Stomach (tissue), 9 donors: Measurements from ENCODE around the gene BCL2L1. TPM values are rescaled to one million over a fixed set of nuclear protein-coding genes. Genes with fewer than 3 reads are reported as not detected.
A peak's percentile ranks its signal among the peaks of the same experiment; 100 is the strongest.

Experiments
- DNase-seq, 2 donors: peaks; one replicate each; pipeline versions ENCODE4 v3.0.0 to v3.0.0-alpha.2; 2013 to 2019
- H3K27ac ChIP-seq, 5 donors: fragments of 200-600 bp in 4 of 5; sonication (generic) in 4 of 5; one replicate each; pipeline ENCODE4 v1.5.1; 2013 to 2019; ENCODE audit warnings: mild to moderate bottlenecking in 1 of 5, moderate library complexity in 1 of 5
- H3K27me3 ChIP-seq, 3 donors: fragments of 200-600 bp; sonication (generic); one replicate each; pipeline ENCODE4 v1.5.1; 2017 to 2019; ENCODE audit warnings: mixed run types in 1 of 3
- H3K36me3 ChIP-seq, 4 donors: fragments of 200-600 bp; sonication (generic); 1 replicate in 3 of 4; 2 replicates in 1 of 4; pipeline ENCODE4 v1.5.1; 2016 to 2019
- H3K4me1 ChIP-seq, 4 donors: fragments of 200-600 bp; sonication (generic); one replicate each; pipeline ENCODE4 v1.5.1; 2016 to 2019
- H3K4me3 ChIP-seq, 4 donors: fragments of 200-600 bp; sonication (generic) in 3 of 4; one replicate each; pipeline ENCODE4 v1.5.1; 2016 to 2019; ENCODE audit warnings: mild to moderate bottlenecking in 1 of 4
- H3K9me3 ChIP-seq, 4 donors: fragments of 200-600 bp; sonication (generic); one replicate each; pipeline ENCODE4 v1.5.1; 2016 to 2019
- EP300 ChIP-seq: sonication (generic); formaldehyde crosslinking; IDR thresholded peaks from one replicate; pipeline ENCODE4 v1.6.1; 2017; ENCODE audit warnings: antibody characterized with exemption
- POLR2A ChIP-seq, 4 donors: fragments of 450-650 bp; IDR thresholded peaks; one replicate each; pipeline ENCODE4 v1.6.1; 2016; ENCODE audit warnings: antibody characterized with exemption in 4 of 4, control low read depth in 2 of 4, mild to moderate bottlenecking in 1 of 4, moderate library complexity in 1 of 4
- POLR2AphosphoS5 ChIP-seq, 3 donors: sonication (generic); formaldehyde crosslinking; IDR thresholded peaks; one replicate each; pipeline ENCODE4 v1.6.1; 2016; ENCODE audit warnings: antibody characterized with exemption in 3 of 3
- WGBS, 5 donors: extraction: QIAGEN DNeasy Blood & Tissue Kit in 3 of 5; methylation state at CpG; one replicate each; pipeline versions ENCODE4 v1.1.5 to v1.1.7; 2013 to 2018; 5-methylcytosine and 5-hydroxymethylcytosine counted together
- intact Hi-C: fragments of 100-400 bp; cut with DNase I; formaldehyde crosslinking; loops from one replicate; pipeline ENCODE4 v1.15.1; 2023; ENCODE audit warnings: low total_unique reads
- polyA plus RNA-seq, 3 donors: library from polyadenylated mRNA; stranded (reverse); fragments of 200-250 nt; gene quantifications; one replicate each; pipeline ENCODE4 v1.2.3, GENCODE V29; 2013
- total RNA-seq, 5 donors: library from RNA; depleted of rRNA; stranded (reverse); fragments of >200 nt; gene quantifications; one replicate each; pipeline versions ENCODE4 v1.1.0 to v1.2.3, GENCODE V29; 2014 to 2016
- TF ChIP-seq, protein P1 (sequence below), 7 experiments: fragments of 450-650 bp in 4 of 7; fragments of 200-600 bp in 3 of 7; sonication (generic) in 3 of 7; IDR thresholded peaks; one replicate each; pipeline ENCODE4 v1.5.1; 2016 to 2019; ENCODE audit warnings: antibody characterized with exemption in 7 of 7, control low read depth in 2 of 7, mild to moderate bottlenecking in 1 of 7
- donor health status: healthy with polysubstance abuse.
- donor health status: Bipolar disorder and iron deficiency.
- donor health status: healthy.

Gene BCL2L1
- total and polyA plus RNA-seq, 8 donors: 47.1 to 210 (median 70.8) TPM

DNA sequence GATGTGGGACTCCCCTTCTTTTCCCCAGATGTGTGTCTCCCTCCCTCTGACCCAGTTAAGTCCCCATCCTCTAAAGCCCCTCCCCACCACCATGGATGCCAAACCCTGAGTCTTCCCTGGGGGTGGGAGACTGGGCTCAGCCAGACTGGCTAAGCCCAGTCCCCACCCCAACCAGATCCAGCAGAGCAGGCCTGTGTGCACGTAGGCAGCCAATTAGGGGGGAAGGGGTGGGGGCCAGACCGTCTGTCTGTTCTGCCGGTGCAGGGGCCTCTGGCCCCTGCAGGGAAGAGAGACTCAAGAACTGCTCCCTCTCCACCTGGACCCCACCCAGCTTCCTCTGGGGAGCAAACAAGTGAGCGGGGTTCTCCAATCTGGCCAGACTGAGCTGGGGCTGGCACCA lies 84.4 kb downstream of the BCL2L1 start:
- no peak overlapping the region for H3K4me3 ChIP-seq
- no peaks in the 10 kb centered on the region for H3K9me3 ChIP-seq
- no peaks in the 10 kb centered on the region for H3K36me3 ChIP-seq
- H3K4me1 ChIP-seq: no peaks in the 10 kb centered on the region
- TF ChIP-seq POLR2A (IDR thresholded peaks at IDR 0.05) (no peak), POLR2AphosphoS5 (IDR thresholded peaks at IDR 0.05) (no peak), EP300 (no peak)
- TF ChIP-seq, protein P1, sequence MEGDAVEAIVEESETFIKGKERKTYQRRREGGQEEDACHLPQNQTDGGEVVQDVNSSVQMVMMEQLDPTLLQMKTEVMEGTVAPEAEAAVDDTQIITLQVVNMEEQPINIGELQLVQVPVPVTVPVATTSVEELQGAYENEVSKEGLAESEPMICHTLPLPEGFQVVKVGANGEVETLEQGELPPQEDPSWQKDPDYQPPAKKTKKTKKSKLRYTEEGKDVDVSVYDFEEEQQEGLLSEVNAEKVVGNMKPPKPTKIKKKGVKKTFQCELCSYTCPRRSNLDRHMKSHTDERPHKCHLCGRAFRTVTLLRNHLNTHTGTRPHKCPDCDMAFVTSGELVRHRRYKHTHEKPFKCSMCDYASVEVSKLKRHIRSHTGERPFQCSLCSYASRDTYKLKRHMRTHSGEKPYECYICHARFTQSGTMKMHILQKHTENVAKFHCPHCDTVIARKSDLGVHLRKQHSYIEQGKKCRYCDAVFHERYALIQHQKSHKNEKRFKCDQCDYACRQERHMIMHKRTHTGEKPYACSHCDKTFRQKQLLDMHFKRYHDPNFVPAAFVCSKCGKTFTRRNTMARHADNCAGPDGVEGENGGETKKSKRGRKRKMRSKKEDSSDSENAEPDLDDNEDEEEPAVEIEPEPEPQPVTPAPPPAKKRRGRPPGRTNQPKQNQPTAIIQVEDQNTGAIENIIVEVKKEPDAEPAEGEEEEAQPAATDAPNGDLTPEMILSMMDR (IDR thresholded peaks at IDR 0.05): no peak
- intact Hi-C loops: no loop called here
- peaks cover 0 to 22% (median 8%) of the 10 kb centered on the region in 3 donors for H3K27me3 ChIP-seq
- DNase-seq: peak in 1 of 2 donors; percentile 40
- WGBS, 5 donors: 60 to 81% (median 75%) methylated on average over 4 of the region's 4 CpGs
- H3K27ac ChIP-seq: no peak overlapping the region

- 31 to 72% (median 36%) methylated on average over 13 to 34 of the region's 34 CpGs for WGBS, 5 donors
- H3K27ac ChIP-seq: no peak within 1 kb of the TSS
- peaks cover 0 to 22% (median 8%) of the 10 kb centered on the region in 3 donors for H3K27me3 ChIP-seq
- peak in 1 of 2 donors; percentile 41 for DNase-seq
- no peaks in the 10 kb centered on the region for H3K4me1 ChIP-seq
- intact Hi-C loops: no loop called here
- no peaks in the 10 kb centered on the region for H3K9me3 ChIP-seq
- no peaks in the 10 kb centered on the region for H3K36me3 ChIP-seq
- TF ChIP-seq, protein P1 (IDR thresholded peaks at IDR 0.05): no peak
- TF ChIP-seq POLR2AphosphoS5 (IDR thresholded peaks at IDR 0.05): no peak
- TF ChIP-seq POLR2A (IDR thresholded peaks at IDR 0.05): no peak
- TF ChIP-seq EP300: no peak
- H3K4me3 ChIP-seq: no peak within 1 kb of the TSS
Observed at GRCh38 chr20:31637660-31638059, 85.0 kb downstream of the BCL2L1 start, which contains the start of gene COX4I2. COX4I2 (plus strand) TSS chr20:31637912; CDS start chr20:31639018, 1,106 bp downstream.

DNA sequence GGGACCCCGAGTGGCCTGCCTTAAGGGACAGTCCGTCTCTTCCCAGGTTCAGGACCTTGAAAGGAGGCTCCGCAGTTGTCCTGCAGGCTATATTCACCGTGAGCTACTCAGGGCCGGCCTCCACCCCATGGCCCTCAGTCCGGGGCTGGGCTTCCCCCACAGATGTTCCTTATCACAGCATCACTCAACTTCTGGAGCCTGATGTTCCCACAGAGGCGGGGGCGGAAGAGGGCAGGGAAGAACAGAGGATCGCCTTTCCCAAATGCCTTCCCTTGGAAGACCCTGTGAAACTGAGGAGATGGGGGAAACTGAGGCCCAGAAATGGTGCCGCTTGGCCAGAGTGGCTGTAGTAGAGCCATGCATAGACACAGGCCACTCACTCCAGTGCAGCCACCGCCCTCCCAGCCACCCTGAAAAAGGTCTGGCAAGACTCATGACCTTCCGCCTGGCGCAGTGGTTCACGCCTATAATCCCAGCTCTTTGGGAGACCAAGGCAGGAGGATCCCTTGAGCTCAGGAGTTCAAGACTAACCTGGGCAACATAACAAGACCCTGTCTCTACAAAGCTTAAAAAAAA lies 89.2 kb downstream of the BCL2L1 start:
- intact Hi-C loops: no loop called here
- Histone ChIP-seq H3K4me1 (no peaks in the 10 kb centered on the region), H3K27me3 (peaks cover 0 to 13% (median 8%) of the 10 kb centered on the region in 3 donors), H3K4me3 (no peak overlapping the region), H3K27ac (no peak overlapping the region), H3K36me3 (no peaks in the 10 kb centered on the region), H3K9me3 (no peaks in the 10 kb centered on the region)
- 86 to 90% (median 88%) methylated on average over 12 to 14 of the region's 14 CpGs for WGBS, 5 donors
- TF ChIP-seq, protein P1 (IDR thresholded peaks at IDR 0.05): no peak
- TF ChIP-seq POLR2AphosphoS5 (IDR thresholded peaks at IDR 0.05) (no peak), POLR2A (IDR thresholded peaks at IDR 0.05) (no peak), EP300 (no peak)
- DNase-seq: peak in 1 of 2 donors; percentile 60

- Histone ChIP-seq H3K4me1 (no peaks in the 10 kb centered on the region), H3K4me3 (no peak overlapping the region), H3K9me3 (no peaks in the 10 kb centered on the region), H3K27me3 (peaks cover 0 to 6% (median 5%) of the 10 kb centered on the region in 3 donors), H3K27ac (no peak overlapping the region), H3K36me3 (no peaks in the 10 kb centered on the region)
- WGBS, 5 donors: 92 to 97% (median 96%) methylated on average over 32 to 40 of the region's 40 CpGs
- TF ChIP-seq, protein P1 (IDR thresholded peaks at IDR 0.05): no peak
- no peak for DNase-seq
- intact Hi-C loops: no loop called here
Observed at GRCh38 chr20:31632548-31633338, 89.9 kb downstream of the BCL2L1 start.
